Activated T-cell treated with anti-CD3 and anti-CD28 coated beads for 48 hours (primary cell): ENCODE results near the gene MEIS2.

ENCODE experiments used
- DNase-seq: peaks from one replicate; pipeline ENCODE4 v3.0.0-alpha.2; 2020; ENCODE audit warnings: low read depth

The MEIS2 gene

DNA sequence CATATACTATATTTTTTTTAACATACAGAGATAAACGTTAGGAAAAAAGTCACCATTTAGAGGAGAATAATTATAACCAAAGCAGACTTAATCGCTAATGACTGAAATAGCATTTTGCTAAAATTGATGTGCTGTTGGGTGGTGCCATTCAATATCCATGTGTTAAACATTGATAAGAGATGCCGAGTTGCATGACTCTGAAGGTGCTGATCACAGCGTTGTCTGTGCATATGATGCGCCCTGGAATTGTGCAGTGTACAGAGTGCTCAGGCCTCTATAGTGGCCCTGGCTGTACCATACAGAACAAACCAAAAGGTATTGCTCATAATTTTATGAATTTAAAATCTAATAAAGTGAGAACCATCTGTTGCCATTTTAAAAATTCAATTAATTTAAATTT lies 168.3 kb downstream of the MEIS2 start:
- no peak for DNase-seq

- DNase-seq = no peak
Observed at GRCh38 chr15:36931434-36931833, 168.9 kb downstream of the MEIS2 start.

- no peak for DNase-seq
Observed at GRCh38 chr15:36926427-36926825, 173.9 kb downstream of the MEIS2 start.

DNA sequence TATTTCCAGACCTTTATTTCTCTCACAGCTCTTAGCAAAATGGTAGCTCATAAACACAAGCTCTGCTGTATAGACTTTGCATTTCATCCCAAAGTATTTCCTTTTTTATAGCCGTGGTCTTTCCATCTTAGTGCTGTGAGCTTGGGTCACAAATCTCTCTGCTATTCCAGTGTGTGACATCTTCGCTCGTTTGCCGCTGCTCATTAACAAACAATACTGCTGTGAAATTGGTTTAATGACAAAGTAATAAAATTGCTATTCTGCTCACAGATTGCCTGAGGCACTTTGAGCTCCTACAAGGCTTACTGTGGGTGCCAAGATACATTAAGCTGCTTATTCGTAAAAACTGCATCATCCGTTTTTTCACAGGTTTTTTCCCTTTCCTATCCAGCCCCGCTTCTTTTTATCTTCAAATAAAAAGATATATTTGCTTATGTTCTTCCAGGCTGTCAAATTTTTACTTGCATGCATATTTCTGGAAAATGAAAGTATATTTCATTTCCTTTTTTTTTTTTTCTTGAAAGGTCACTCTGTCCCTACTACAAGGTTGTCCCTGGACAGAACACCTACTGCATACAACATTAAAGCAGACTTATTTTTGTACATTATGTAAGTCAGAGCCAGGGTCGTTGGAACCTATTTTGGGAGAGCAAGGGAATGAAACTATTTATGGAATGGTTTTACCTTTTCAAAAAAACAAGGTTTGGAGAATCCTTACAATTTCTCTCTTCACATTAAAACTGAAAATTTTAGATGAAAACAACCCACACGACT lies 174.5 kb downstream of the MEIS2 start:
- no peak for DNase-seq

GRCh38 chr15:36925049-36925448 lies 175.3 kb downstream of the MEIS2 start:
- DNase-seq = no peak

- no peak for DNase-seq
Observed at GRCh38 chr15:36924034-36924433, 176.3 kb downstream of the MEIS2 start.

GRCh38 chr15:36921484-36922091 lies 178.8 kb downstream of the MEIS2 start:
- no peak for DNase-seq

- no peak for DNase-seq
Observed at GRCh38 chr15:36917411-36918267, 182.7 kb downstream of the MEIS2 start.

DNA sequence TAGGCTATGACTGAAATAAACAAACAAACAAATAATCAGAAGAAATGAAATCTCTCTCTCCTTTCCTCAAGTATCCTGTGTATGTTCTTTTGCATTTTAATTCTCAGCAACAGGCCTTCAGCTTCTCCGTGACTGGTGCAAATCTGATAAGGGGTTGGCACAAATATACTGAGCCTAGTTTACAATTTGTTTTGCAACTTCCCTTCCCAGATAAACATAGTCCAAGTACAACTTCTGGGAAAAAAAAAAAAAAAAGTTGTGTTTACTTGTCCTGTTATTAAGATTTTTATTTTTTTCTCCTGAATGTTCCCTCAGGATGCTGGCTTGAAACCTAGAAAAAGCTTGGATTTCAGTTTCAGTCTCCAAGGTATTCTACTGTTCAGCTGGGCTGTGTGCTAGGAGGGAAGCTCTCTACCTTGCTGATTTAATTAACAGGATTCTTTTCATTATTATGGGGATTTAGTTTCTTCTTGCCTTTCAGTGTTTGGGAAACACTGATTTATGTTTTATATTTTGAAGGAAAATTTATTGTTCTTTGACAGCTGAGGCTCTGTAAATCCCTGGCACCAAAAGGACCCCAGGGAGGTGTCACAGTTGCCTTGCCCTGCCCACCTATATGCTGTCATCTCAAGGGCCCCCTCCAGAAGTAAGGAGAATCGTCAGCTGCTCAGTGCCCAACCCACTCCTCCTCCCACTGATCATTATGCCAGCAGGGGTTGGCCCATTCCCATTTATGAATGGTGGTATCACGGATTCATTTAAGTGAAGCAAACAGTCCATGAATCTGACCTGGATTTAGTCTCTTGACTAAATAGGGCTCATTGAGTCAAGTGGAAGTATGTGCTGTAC lies 185.2 kb downstream of the MEIS2 start:
- no peak for DNase-seq

DNA sequence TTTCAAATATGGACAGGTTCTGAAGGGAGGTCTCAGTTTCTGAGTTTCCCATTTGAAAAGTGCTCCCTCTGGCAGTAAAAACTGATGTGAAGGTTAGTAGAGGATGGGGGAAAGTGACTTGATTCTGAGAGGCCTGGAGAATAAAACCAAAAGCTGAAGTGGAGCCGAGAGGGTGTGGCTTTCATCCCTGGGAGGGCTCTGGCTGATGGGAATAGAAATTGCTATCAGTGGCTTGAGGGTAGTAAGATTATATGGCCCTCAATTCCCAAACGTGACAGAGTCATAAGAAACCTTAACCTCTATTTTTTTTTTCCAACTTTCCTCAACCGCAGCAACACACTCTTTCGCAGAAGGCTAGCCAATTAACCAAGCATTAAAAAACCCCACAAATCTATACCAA lies 185.9 kb downstream of the MEIS2 start:
- DNase-seq = no peak

GRCh38 chr15:36912311-36912712 lies 188.0 kb downstream of the MEIS2 start:
- DNase-seq = no peak

DNA sequence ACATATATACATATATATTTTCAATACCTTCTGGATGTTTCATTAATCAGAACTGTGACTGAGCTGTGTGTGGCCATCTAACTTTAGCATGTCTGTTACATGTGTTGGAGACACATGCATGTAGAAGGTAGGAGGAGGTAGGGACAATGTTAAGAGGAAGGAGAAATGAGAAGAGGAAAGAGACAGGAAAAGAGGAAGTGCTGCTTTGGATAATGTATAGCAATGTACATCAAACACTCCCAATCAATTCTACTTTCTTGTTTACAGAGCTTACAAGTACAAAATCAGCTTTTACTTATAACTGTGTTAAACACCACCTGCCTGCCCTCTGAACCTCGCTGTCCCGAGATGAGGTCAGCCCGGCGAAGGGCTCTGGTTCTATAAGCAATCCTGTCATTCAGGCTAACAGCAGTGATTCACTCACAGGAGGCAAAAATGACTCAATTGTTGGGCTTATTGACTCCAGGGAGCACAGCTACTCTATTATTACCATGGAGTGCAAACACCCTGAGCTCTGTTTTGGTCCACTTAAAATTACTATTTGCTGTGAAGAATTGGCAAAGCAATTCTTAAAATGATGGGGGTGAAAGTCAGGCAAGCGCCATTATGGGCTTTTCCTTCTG lies 188.9 kb downstream of the MEIS2 start:
- DNase-seq = no peak

GRCh38 chr15:36908991-36909390 lies 191.4 kb downstream of the MEIS2 start:
- no peak for DNase-seq

DNA sequence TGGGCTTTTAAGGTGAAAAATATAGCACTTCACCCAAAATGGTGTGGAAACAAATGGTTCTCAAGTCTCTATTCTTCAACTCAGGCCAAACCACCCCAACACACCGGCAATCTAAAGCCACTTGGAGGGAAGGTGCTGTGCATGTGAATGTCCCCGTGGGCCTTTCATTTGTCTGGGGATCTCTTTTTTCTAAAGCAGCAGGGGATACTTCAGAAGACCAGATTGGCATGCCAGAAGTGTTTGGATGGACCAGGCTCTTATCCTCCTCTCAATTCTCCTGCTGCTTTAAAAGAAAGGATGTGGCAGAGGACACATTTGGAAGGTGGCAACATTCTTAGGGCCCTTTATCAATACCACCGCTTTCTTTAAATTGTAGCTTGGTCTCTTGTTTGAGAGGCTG lies 193.1 kb downstream of the MEIS2 start:
- DNase-seq = no peak

DNA sequence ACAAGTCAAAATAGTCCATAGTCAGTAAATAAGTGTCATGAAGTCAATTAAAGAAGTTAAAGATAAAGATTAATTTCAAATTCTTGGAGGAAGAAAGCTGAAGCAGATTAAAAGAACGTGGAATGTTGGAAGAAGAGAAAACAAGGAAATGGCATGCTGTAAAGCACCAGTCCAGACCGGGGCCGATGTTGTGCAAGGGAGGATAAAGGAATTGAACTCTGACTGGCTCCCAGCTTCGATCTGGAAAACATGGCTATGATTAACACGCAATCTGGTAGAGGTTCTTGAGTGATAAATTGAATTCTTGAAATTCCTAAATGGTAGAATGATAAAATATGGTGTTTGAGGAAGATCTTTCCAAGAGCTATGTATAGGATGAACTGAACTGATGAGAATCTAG lies 194.4 kb downstream of the MEIS2 start:
- DNase-seq = no peak

- no peak for DNase-seq
Observed at GRCh38 chr15:36904715-36905114, 195.6 kb downstream of the MEIS2 start.

GRCh38 chr15:36903922-36904556 lies 196.3 kb downstream of the MEIS2 start:
- no peak for DNase-seq

DNA sequence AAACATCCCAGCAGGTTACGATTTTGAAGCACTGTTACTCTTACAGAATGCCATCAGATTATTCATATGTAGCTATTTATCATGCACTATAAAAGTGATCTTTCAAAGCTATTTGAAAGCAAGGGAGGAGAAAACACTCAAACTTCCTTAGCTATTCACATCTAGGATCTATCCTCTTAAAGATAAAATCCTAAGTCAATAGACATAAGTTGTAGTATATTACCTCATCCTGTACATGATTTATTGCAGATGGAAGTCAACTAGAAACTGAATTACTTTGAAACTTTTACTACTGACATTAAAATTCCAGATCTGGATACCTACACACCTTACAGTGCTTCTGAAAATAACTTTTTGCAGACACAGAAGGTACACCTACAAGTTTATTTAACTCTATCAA lies 197.2 kb downstream of the MEIS2 start:
- no peak for DNase-seq

DNA sequence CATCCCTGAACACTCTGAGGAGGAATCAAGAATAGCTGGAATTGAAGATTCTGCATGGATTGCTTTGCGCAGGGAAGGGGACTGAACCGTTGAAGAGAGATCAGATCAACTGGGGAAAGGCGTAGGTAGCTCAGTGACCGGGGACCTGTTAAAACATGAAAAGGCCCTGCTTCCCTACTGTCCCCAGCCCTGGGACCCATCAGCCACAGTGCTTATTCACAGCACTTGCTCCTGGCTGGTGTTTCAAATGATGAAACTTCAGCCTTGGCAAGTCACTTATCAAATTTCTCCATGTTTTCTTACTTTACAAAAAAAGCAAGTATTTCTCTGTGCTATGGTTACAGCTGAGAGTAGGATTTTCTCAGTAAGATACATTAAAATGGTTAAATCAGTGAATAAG lies 199.3 kb downstream of the MEIS2 start:
- DNase-seq = no peak

DNA sequence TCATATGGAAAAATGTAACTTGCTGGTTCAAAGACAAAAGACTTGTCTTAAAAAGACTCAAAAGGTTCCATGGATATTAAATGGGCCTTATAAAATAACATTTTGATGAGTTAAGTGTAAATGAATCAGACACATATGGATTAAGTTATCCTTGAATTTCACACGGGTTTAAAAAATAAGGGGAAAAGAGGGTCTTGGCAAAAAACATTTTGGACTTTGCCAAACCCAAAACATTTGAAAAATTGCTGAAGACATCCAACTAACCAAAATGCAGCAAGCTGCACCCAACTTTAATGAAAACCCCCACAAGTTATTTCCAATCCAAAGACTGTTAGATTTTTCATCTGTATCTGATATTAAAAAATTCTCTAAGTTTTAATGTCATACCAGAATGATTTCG lies 200.7 kb downstream of the MEIS2 start:
- DNase-seq = no peak

DNA sequence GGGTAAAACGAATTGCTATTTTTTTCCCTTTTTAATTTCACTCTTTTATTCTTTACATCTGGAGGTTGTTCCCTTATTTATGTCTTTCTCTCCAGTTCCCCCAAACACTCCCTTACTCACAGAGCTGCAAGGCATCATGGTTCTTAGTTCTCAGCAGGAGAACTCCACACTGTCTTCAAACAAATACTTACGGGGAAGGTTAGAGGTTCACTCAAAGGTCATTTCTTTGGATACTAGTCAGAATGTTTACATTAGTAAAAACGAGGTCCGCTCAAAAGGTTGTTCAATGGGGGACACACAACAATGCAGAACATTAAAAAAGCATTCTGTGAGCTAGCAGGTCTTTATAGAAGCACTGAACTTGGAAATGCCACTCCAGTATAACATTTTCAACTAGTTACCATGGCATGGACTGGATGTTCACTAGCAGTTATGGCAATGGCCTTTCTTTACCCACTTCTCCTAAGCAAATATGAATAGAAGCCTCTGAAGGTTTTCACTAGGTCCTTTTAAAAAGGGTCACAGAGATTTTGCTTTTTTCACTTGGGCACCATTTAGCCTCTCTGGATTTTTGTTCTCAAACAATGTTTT lies 201.7 kb downstream of the MEIS2 start:
- DNase-seq = no peak
